Activated naive CD4-positive, alpha-beta T cell treated with anti-CD3 and anti-CD28 coated beads, Interleukin-2, amount 50 U/mL, for 24 hours (primary cell): ENCODE results near the gene COMT.

Source experiments
- H3K27ac Mint-ChIP-seq: one replicate; pipeline ENCODE4 v1.8.0; 2021; ENCODE audit warnings: mild to moderate bottlenecking, mixed read lengths
- H3K27me3 Mint-ChIP-seq: one replicate; pipeline ENCODE4 v1.8.0; 2021; ENCODE audit warnings: mixed read lengths
- H3K36me3 Mint-ChIP-seq: one replicate; pipeline ENCODE4 v1.8.0; 2021; ENCODE audit warnings: mixed read lengths
- H3K4me1 Mint-ChIP-seq: one replicate; pipeline ENCODE4 v1.8.0; 2021; ENCODE audit warnings: mixed read lengths
- H3K4me3 Mint-ChIP-seq: one replicate; pipeline ENCODE4 v1.8.0; 2021; ENCODE audit warnings: mild to moderate bottlenecking, mixed read lengths
- H3K9me3 Mint-ChIP-seq: one replicate; pipeline ENCODE4 v1.8.0; 2021; ENCODE audit warnings: mixed read lengths

COMT gene

DNA sequence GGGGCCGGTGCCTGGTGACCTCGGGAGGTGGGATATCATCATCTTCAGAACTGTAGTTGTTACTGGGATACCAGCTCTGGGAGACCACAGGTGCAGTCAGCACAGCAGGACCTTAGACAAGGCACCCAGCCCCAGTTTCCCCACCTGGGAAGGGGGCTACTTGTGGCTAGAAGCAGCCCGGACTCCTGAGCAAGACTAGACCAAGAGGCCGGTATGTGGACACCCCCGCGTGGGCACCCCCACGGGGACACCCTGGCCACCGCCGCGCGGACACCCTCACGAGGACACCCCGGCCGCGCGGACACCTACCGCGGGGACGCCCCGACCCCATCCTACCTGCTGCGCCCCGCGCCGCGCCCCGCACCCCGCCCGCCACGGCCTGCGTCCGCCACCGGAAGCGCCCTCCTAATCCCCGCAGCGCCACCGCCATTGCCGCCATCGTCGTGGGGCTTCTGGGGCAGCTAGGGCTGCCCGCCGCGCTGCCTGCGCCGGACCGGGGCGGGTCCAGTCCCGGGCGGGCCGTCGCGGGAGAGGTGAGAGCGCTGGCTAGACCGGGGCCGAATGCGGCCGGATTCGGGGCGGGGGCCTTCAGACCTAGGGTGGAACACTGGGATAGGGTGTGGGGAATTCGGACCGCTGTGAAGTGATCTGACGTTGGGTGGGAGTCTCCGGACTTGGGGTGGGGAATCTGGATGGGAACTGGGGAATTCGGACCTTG is at the start of gene COMT, which contains the start of gene TXNRD2:
Gene COMT, plus strand, starts transcription at position 408 of the 718 bp plus-strand sequence. CDS start 20,755 bp downstream, outside the sequence.
Gene TXNRD2, minus strand, starts transcription at position 454 of the 718 bp plus-strand sequence. Its CDS starts 15 bp downstream, at position 439.
- Mint-ChIP-seq H3K4me1 (peaks cover 41% of the 10 kb centered on the region), H3K4me3 (peak within 1 kb of the TSS; percentile 95), H3K9me3 (peaks cover 6% of the 10 kb centered on the region), H3K27me3 (no peaks in the 10 kb centered on the region), H3K27ac (peak within 1 kb of the TSS; percentile 98), H3K36me3 (peaks cover 18% of the 10 kb centered on the region)

DNA sequence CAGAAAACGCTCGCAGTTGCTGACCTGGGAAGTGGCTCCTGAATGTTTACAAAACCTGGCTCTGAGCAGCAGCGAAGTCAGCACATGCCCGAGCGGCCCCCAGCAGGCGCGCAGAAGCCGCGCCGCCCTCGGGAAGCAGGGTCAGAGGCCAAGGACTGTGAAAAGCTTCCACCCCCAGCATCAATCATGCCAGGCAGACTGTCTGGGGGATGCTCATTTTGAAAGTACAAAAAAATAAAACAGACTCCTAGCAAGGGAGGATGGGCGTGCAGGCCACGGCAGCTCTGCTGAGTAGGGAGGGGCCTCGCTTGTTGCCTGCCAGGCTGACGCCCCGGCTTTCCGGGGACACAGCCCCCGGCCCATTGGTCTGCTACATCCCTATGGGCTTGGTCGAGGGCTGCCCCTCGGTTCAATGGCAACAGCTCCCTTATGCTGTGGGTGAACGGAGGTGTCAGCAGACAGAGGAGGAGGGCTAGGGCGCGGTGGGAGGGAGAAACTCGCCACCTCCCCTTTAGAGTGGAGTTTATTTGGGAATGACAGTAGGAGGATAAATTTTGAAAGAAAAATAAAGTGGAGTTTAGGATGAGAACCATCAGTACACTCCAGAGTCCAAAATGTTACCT is 49.2 kb upstream of the COMT start:
- H3K4me3 Mint-ChIP-seq = peak overlapping the region; percentile 83
- no peaks in the 10 kb centered on the region for H3K27me3 Mint-ChIP-seq
- peaks cover 87% of the 10 kb centered on the region for H3K4me1 Mint-ChIP-seq
- H3K36me3 Mint-ChIP-seq = peaks cover 3% of the 10 kb centered on the region
- peak overlapping the region; percentile 96 for H3K27ac Mint-ChIP-seq
- H3K9me3 Mint-ChIP-seq = no peaks in the 10 kb centered on the region

DNA sequence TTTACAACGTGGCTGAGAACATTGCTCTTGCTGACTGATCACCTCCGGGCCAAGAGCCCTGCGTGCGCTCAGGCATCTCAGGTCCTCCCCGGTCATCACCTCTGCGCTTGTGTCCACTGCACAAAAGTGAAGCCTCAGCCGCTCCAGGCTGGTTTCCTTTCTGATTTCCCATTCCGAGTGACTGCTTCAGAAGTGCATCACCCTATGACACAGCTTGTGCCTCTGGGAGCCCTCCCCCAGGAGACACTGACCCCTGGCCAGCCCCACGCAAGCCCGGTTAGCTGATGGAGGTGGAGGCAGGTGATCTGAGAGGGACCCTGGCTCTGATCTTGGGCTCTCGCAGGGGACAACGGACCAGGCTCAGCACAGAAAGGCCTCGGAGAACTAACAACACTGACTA is 48.6 kb upstream of the COMT start:
- Mint-ChIP-seq H3K27ac (peak overlapping the region; percentile 96), H3K36me3 (peaks cover 3% of the 10 kb centered on the region), H3K4me1 (peaks cover 82% of the 10 kb centered on the region), H3K9me3 (no peaks in the 10 kb centered on the region), H3K27me3 (no peaks in the 10 kb centered on the region), H3K4me3 (peak overlapping the region; percentile 83)

DNA sequence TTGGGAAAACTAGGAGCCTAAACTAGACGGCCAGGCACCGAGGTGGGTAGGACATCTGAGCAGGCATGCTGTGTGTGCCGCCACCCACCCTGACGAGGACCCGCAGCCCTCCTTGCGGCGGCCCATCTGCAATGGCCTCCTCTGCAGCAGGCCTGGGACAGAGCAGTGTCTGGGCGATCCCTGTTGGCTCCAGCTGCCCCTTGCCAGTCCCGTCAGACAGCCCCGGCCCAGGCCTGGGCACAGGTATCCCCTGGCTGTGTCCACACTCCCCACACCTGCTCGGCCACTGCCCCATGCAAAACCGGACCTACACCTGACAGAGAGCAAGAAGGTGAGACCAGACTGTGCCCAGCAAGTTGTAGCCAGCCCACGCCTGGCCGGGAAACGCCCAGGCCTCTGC is 48.2 kb upstream of the COMT start:
- Mint-ChIP-seq H3K27ac (no peak overlapping the region), H3K9me3 (no peaks in the 10 kb centered on the region), H3K4me3 (peak overlapping the region; percentile 83), H3K4me1 (peaks cover 77% of the 10 kb centered on the region), H3K27me3 (no peaks in the 10 kb centered on the region), H3K36me3 (peaks cover 3% of the 10 kb centered on the region)

DNA sequence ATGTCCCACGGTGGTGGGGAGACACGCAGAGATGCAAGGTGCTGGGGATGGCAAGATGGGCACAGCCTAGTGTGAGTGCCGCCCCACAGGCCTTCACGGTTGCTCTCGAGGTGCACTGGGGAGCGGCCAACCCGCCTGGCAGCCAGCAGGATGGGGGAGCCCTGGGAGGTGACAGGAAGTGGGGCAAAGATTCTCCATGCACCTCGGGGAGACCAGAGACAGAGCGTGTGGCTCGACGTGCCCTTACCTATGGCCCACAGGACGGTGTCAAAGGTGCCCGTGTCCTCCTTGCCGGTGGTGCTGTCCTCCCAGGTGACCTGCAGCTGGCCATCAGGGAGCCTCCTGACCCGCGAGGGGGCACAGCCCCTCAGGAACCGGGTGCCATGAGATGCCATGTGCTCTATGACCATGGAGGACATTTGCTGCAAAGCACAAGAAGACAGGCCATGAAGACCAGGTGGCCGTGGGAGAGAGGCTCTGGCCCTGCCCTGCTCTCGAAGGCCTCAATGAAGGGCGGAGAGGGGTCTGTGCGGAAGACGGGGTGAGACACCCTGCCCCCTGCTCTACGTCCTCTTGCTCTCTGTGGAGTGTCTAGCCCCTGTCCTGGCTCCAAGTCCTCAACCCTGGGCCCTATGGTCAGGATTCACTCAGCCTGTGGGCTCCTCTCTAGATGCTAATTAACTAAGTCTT is 46.3 kb upstream of the COMT start:
- no peak overlapping the region for H3K27ac Mint-ChIP-seq
- H3K9me3 Mint-ChIP-seq = no peaks in the 10 kb centered on the region
- H3K36me3 Mint-ChIP-seq = peaks cover 3% of the 10 kb centered on the region
- no peaks in the 10 kb centered on the region for H3K27me3 Mint-ChIP-seq
- H3K4me3 Mint-ChIP-seq = no peak overlapping the region
- peaks cover 68% of the 10 kb centered on the region for H3K4me1 Mint-ChIP-seq

DNA sequence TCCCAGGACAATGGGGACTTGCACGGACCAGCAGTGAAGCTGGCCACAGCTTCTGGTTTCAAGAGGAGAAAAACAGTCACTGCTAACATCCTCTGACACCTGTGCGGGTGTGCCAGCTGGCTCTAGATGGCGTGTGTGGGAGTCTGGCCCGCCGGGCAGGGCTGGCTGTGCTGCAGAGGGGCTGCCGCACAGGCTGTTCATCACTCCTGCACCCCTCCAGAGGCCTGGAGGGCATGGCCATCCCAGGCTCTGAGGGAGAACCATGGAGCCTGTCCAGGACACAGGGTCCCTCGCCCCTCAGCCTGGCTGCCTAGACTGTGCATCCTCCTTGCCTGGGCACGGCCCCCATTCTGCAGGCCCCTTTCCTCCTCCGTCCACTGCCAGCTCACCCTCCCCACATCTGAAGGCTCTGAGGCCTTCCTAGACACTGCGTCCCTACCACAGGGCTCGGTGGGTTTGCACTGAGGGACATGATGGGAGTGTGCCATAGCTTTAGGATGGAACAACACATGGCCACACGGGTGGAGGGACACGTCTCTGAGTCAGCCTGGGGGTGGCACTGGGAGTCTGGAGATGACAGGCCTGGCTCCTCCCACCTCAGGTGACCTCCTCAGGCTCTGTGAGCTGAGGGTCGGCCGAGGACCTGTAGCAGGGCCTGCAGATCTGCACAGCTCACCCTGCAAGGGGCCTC is 44.8 kb upstream of the COMT start:
- H3K4me1 Mint-ChIP-seq = peaks cover 54% of the 10 kb centered on the region
- H3K9me3 Mint-ChIP-seq = no peaks in the 10 kb centered on the region
- H3K36me3 Mint-ChIP-seq = peaks cover 3% of the 10 kb centered on the region
- H3K27ac Mint-ChIP-seq = no peak overlapping the region
- no peak overlapping the region for H3K4me3 Mint-ChIP-seq
- no peaks in the 10 kb centered on the region for H3K27me3 Mint-ChIP-seq

DNA sequence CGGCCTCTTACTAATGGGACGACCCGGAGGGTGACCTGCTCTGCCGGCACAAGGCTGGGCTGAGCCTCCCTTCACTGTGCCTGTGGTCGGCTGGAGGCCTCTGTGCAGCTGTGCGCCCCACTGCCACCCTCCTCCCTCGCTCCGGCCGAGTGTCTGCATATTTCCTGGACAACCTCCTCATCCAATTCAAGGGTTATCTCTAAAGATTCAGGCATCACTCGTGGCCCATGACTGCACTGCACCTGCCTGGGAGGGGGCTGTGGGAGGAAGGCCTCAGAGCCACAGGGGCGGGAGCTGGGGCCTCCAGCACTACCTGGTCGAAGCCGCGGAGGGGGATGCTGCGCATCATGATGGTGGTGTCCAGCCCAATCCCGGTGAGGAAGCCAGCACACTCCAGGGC is 43.8 kb upstream of the COMT start:
- no peaks in the 10 kb centered on the region for H3K9me3 Mint-ChIP-seq
- H3K36me3 Mint-ChIP-seq = peaks cover 3% of the 10 kb centered on the region
- H3K4me3 Mint-ChIP-seq = no peak overlapping the region
- no peaks in the 10 kb centered on the region for H3K27me3 Mint-ChIP-seq
- H3K27ac Mint-ChIP-seq = no peak overlapping the region
- H3K4me1 Mint-ChIP-seq = peaks cover 45% of the 10 kb centered on the region

DNA sequence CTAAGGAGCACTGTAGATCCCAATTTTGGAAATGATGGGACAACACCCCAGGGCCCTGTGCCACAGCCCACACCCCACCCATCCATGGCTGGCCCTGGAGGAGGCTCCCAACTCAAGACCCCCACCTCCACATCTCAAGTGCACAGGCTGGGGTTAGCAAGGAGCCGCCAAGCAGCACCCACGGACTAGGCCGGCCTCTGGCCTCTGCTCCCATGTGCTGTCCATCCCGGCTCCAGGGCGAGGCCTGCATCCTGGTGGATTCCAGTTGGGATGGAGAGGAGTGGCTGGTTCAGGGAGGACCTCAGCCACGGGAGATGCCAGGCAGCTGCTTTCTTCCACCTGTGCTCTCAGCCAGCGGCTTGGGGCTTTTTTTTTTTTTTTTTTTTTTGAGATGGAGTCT is 43.4 kb upstream of the COMT start:
- Mint-ChIP-seq H3K4me1 (peaks cover 40% of the 10 kb centered on the region), H3K9me3 (no peaks in the 10 kb centered on the region), H3K27ac (no peak overlapping the region), H3K4me3 (no peak overlapping the region), H3K27me3 (no peaks in the 10 kb centered on the region), H3K36me3 (peaks cover 3% of the 10 kb centered on the region)

DNA sequence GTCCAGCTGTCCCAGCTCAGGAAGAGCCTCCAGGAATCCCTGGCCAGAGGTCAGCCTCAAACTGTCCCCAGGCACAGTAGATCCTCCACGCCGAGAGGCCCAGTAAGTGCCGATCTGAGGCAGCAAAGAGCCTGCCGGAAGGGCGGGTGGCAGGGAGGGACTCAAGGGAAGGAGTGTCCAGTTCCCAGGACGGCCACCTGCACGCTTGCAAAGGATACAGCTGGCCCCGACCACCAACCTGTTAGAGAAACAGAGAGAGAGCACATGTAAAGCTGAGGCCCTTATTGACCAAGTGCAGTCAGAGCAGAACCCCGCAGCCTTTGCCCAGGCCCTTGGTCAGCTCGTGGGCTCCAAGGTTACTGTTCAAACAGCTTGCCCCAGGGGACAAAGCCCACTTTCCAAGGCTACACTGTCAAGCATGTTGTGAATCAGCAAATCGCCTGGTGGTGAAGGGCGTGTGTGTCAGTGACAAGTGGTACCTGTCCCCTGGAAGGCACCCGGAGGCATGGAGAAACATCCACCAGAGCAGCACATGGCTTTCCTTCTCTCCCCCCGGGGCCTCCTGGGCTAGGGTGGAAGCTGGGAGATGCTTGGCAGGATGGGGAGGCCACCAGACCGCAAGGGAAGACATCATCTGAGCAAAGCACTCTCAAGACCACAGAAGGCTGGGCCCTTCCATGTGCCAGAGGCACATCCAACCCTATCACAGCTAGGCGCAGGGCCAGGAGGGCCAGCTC is 42.6 kb upstream of the COMT start:
- H3K27ac Mint-ChIP-seq = no peak overlapping the region

DNA sequence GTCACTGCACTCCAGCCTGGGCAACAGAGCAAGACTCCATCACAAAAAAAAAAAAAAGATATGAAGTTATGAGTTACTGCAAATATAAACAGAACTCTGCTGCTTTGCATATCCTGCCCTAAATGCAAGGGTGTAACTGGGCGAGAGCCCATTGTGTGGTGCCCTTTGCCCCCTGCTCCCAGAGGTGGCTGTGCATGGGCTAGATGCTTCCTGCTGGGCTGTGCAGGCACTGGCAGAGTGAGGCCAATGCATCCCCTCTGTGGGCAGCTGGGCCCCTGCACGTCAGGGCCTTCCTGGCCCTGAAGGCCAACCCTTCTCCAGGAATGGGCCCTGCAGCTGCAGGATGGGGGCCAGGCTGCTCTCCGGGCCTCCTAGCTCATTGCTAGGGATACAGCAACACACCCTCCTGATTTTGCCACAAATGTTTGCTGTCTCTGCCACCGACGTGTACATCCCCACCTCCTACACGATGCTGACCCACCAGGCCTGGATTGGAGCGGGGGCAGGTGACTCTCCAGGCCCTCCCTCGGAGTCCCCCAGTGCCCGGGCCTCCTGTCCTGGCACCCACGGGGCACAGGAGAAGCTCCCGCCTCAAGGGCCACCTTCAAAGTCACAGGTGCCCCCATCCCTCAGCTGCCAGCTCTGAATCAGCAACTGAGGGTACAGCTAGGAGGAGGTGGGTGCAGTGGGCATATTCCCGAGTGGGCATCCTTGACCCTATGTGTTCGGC is 40.7 kb upstream of the COMT start:
- Mint-ChIP-seq H3K9me3 (no peaks in the 10 kb centered on the region), H3K4me3 (no peak overlapping the region), H3K36me3 (no peaks in the 10 kb centered on the region), H3K4me1 (peaks cover 15% of the 10 kb centered on the region), H3K27ac (no peak overlapping the region), H3K27me3 (no peaks in the 10 kb centered on the region)

More for the DNA sequence above, 42.6 kb upstream of the COMT start:
- H3K36me3 Mint-ChIP-seq = peaks cover 1% of the 10 kb centered on the region
- no peaks in the 10 kb centered on the region for H3K27me3 Mint-ChIP-seq
- H3K4me3 Mint-ChIP-seq = no peak overlapping the region
- H3K4me1 Mint-ChIP-seq = peaks cover 32% of the 10 kb centered on the region
- H3K9me3 Mint-ChIP-seq = no peaks in the 10 kb centered on the region

DNA sequence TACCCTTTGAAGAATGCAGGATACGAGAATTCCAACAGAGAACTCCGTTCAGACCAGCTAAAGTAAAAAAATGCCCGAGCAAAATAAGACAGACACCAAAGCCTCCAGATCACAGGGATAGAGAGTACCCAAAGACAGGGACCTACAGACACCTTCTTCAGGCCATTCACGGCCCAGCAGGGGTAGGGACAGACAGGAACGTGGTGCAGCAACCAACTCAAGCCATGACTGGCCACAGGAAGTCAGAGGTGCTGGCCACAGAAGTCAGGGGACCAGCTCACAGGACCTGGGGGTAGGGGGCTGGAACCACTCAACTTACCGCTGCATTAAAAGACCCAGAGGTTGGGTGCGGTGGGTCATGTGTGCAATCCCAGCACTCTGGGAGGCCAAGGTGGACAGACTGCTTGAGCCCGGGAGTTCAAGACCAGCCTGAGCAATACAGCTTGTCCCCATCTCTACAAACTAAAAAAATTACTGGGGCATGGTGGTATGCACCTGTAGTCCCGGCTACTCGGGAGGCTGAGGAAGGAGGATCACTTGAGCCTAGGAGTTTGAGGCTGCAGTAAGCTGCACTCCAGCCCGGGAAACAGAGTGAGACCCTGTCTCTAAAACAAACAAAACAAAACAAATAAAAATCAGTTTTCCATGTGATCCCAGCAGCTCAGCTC is 39.9 kb upstream of the COMT start:
- Mint-ChIP-seq H3K9me3 (no peaks in the 10 kb centered on the region), H3K4me1 (peaks cover 6% of the 10 kb centered on the region), H3K4me3 (no peak overlapping the region), H3K27me3 (no peaks in the 10 kb centered on the region), H3K27ac (no peak overlapping the region), H3K36me3 (no peaks in the 10 kb centered on the region)

DNA sequence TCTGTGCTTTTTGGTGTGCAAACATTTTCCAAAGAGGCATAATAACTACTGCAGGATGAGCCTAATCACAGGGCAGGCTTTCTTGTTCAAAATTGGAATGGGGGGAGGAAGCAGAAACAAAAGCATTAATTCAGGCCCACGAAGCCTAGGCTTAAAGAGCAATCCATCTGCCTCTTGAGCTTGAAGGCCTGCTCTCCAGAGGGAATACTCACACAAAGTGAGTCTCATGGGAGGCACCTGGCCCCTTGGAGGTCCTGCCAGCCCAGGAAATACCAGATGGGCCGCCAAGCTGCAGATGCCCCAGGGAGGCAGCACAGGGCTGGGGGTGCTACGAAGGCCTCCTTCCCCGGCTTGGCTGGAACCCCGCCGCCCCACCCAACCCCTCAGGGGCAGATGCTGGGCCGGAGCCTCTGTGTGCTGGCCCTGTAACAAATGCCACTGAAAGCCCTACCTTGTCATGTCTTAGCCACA is 39.3 kb upstream of the COMT start:
- H3K36me3 Mint-ChIP-seq = no peaks in the 10 kb centered on the region
- H3K4me1 Mint-ChIP-seq = peaks cover under 1% of the 10 kb centered on the region
- no peaks in the 10 kb centered on the region for H3K9me3 Mint-ChIP-seq
- no peaks in the 10 kb centered on the region for H3K27me3 Mint-ChIP-seq
- H3K27ac Mint-ChIP-seq = no peak overlapping the region
- H3K4me3 Mint-ChIP-seq = no peak overlapping the region

DNA sequence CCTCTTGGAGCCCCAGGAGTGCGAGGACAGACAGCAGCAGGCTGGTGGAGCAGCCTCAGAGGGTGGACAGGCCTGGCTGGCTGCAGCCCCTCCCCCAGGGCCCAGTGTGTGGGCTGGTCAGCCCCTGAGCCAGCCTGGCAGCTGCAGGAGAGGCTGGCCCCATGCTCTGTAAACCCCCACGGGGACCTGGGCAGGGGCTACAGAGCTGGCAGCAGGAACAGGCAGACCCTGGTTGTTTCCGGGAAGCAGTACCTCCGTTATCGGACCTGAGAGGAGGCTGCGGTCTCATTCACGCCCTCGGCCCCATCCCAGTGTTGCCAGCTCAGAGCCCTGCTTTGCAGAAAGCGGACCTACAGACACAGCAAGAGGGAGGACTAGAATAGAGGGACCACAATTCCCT is 38.5 kb upstream of the COMT start:
- Mint-ChIP-seq H3K4me1 (no peaks in the 10 kb centered on the region), H3K4me3 (no peak overlapping the region), H3K27ac (no peak overlapping the region), H3K27me3 (no peaks in the 10 kb centered on the region), H3K9me3 (no peaks in the 10 kb centered on the region), H3K36me3 (no peaks in the 10 kb centered on the region)

DNA sequence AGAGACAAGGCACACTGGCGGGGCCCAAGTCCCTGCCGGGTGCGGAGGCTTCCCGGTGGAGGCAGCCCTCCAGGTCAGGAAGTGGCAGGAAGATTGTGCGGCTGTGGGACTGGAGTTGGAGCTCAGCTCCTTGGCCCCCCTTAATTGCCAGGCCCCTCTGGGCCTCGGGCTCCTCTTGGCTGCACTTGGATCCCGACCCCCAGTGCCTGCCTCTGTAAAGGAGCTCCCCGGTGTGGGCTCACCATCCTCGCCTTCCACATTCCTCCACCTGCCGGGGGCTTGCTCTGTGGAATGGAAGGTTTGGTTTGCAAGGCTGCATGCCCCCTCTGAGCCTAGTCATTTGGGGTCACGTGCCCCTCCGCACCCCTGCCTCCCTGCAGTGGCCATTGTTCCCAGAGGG is 38.1 kb upstream of the COMT start:
- H3K4me1 Mint-ChIP-seq = no peaks in the 10 kb centered on the region
- no peaks in the 10 kb centered on the region for H3K9me3 Mint-ChIP-seq
- no peak overlapping the region for H3K4me3 Mint-ChIP-seq
- no peak overlapping the region for H3K27ac Mint-ChIP-seq
- no peaks in the 10 kb centered on the region for H3K36me3 Mint-ChIP-seq
- H3K27me3 Mint-ChIP-seq = no peaks in the 10 kb centered on the region
